SK-N-MC (cell line): ENCODE data around the gene ARSI.

ENCODE experiments used
- DNase-seq: peaks from one replicate; pipeline ENCODE4 v3.0.0-alpha.2; 2011; ENCODE audit warnings: low read depth, low spot score
- H3K27ac ChIP-seq: fragments of 200-600 bp; sonication (generic); 2 replicates; pipeline ENCODE4 v1.5.1; 2016; ENCODE audit warnings: mixed run types
- H3K36me3 ChIP-seq: fragments of 200-600 bp; sonication (generic); 2 replicates; pipeline ENCODE4 v1.6.1; 2017; ENCODE audit warnings: antibody characterized with exemption, low read length, mixed read lengths; ENCODE audit not compliant: insufficient read depth
- H3K4me3 ChIP-seq: fragments of 200-600 bp; sonication (generic); 2 replicates; pipeline ENCODE4 v1.5.1; 2016
- H3K9ac ChIP-seq: fragments of 200-600 bp; sonication (generic); 2 replicates; pipeline ENCODE4 v1.8.0; 2017; ENCODE audit warnings: mixed run types, mixed read lengths; ENCODE audit not compliant: insufficient read length
- H3K9me3 ChIP-seq: fragments of 200-600 bp; sonication (generic); 2 replicates; pipeline ENCODE4 v1.6.1; 2017; ENCODE audit warnings: low read depth, mild to moderate bottlenecking, antibody characterized with exemption, low read length, moderate library complexity, mixed read lengths
- EZH2 ChIP-seq: fragments of 200-600 bp; sonication (generic); IDR thresholded peaks from one replicate; pipeline ENCODE4 v1.6.1; 2017; ENCODE audit warnings: antibody characterized with exemption
- FOXP2 ChIP-seq: optimal IDR thresholded peaks from 2 replicates; pipeline ENCODE3; 2011; ENCODE audit warnings: mild to moderate bottlenecking, moderate library complexity; ENCODE audit not compliant: insufficient read depth; ENCODE audit errors: extremely low read length, control extremely low read depth
- POLR2AphosphoS5 ChIP-seq: IDR thresholded peaks from 2 replicates; pipeline ENCODE4 v1.6.1; 2012; ENCODE audit warnings: mild to moderate bottlenecking, low read depth, low read length, borderline replicate concordance

Gene ARSI

GRCh38 chr5:150302301-150303069, at the start of gene ARSI:
ARSI (minus strand) TSS chr5:150302905; CDS start chr5:150302373, 532 bp downstream.
- H3K9ac ChIP-seq, result no peak within 1 kb of the TSS
- no peak for TF ChIP-seq POLR2AphosphoS5
- TF ChIP-seq FOXP2, result no peak
- no peak for TF ChIP-seq EZH2
- no peak for DNase-seq
- H3K9me3 ChIP-seq, result no peaks in the 10 kb centered on the region
- H3K36me3 ChIP-seq, result no peaks in the 10 kb centered on the region
- H3K4me3 ChIP-seq, result no peak within 1 kb of the TSS
- H3K27ac ChIP-seq, result peak within 1 kb of the TSS; percentile 26; the same call in 1 of the 2 replicates

- DNase-seq, result no peak
- Histone ChIP-seq H3K9me3 (no peaks in the 10 kb centered on the region), H3K36me3 (no peaks in the 10 kb centered on the region), H3K4me3 (no peak overlapping the region), H3K27ac (no peak overlapping the region), H3K9ac (no peak overlapping the region)
- TF ChIP-seq FOXP2, result no peak
- TF ChIP-seq EZH2, result no peak
- TF ChIP-seq POLR2AphosphoS5, result no peak
These were observed 48.0 kb upstream of the ARSI start for GRCh38 chr5:150350524-150351344.

- Histone ChIP-seq H3K4me3 (no peak overlapping the region), H3K9me3 (no peaks in the 10 kb centered on the region), H3K9ac (no peak overlapping the region), H3K27ac (no peak overlapping the region), H3K36me3 (no peaks in the 10 kb centered on the region)
- no peak for DNase-seq
- no peak for TF ChIP-seq FOXP2
- TF ChIP-seq POLR2AphosphoS5, result no peak
- no peak for TF ChIP-seq EZH2
These were observed 47.1 kb upstream of the ARSI start for GRCh38 chr5:150349681-150350275.

GRCh38 chr5:150347451-150347850, 44.7 kb upstream of the ARSI start:
- Histone ChIP-seq H3K4me3 (no peak overlapping the region), H3K36me3 (no peaks in the 10 kb centered on the region), H3K9ac (no peak overlapping the region), H3K9me3 (no peaks in the 10 kb centered on the region), H3K27ac (no peak overlapping the region)
- no peak for DNase-seq
- no peak for TF ChIP-seq EZH2
- no peak for TF ChIP-seq POLR2AphosphoS5
- TF ChIP-seq FOXP2, result no peak

GRCh38 chr5:150347003-150347402, 44.3 kb upstream of the ARSI start:
- no peak overlapping the region for H3K27ac ChIP-seq

GRCh38 chr5:150346592-150346991, 43.9 kb upstream of the ARSI start:
- H3K4me3 ChIP-seq, result no peak overlapping the region
- TF ChIP-seq FOXP2 (no peak), EZH2 (no peak), POLR2AphosphoS5 (no peak)
- H3K9me3 ChIP-seq, result no peaks in the 10 kb centered on the region
- H3K9ac ChIP-seq, result no peak overlapping the region
- DNase-seq, result no peak
- no peaks in the 10 kb centered on the region for H3K36me3 ChIP-seq
- H3K27ac ChIP-seq, result no peak overlapping the region

More at GRCh38 chr5:150347003-150347402, 44.3 kb upstream of the ARSI start:
- H3K36me3 ChIP-seq, result no peaks in the 10 kb centered on the region
- no peak for DNase-seq
- no peak overlapping the region for H3K9ac ChIP-seq
- H3K4me3 ChIP-seq, result no peak overlapping the region
- TF ChIP-seq EZH2, result no peak
- no peak for TF ChIP-seq POLR2AphosphoS5
- TF ChIP-seq FOXP2, result no peak
- no peaks in the 10 kb centered on the region for H3K9me3 ChIP-seq

- Histone ChIP-seq H3K9ac (no peak overlapping the region), H3K27ac (no peak overlapping the region), H3K36me3 (no peaks in the 10 kb centered on the region), H3K4me3 (no peak overlapping the region), H3K9me3 (no peaks in the 10 kb centered on the region)
- TF ChIP-seq FOXP2, result no peak
- no peak for TF ChIP-seq POLR2AphosphoS5
- no peak for TF ChIP-seq EZH2
- no peak for DNase-seq
These were observed 43.0 kb upstream of the ARSI start for GRCh38 chr5:150345716-150346115.
